ENCODE data around the gene SCAMP3. TPM values are rescaled to one million over a fixed set of nuclear protein-coding genes. Genes with fewer than 3 reads are reported as not detected.

SCAMP3 gene
- total RNA-seq: 10 to 100 TPM; 50.3 to 65.2 (median 54.9) TPM
- polyA plus RNA-seq: 59.3 TPM
- long read RNA-seq, donor 1, transcript SCAMP3-202 (8 exons, 1,537 nt): minor isoform, 17 of 123 reads
- long read RNA-seq, donor 1, transcript SCAMP3-201 (9 exons, 1,446 nt): major isoform, 75 of 123 reads
- long read RNA-seq, donor 1, partial matches to known transcripts: 9 of 123 reads
- long read RNA-seq, donor 1, other reads (novel, unspliced or antisense): 21 of 123 reads
- long read RNA-seq, donor 2, transcript SCAMP3-201 (9 exons, 1,446 nt): major isoform, 42 of 57 reads
- long read RNA-seq, donor 2, partial matches to known transcripts: 3 of 57 reads
- long read RNA-seq, donor 2, other reads (novel, unspliced or antisense): 8 of 57 reads
- long read RNA-seq, donor 3, transcript SCAMP3-202 (8 exons, 1,537 nt): minor isoform, 16 of 203 reads
- long read RNA-seq, donor 3, transcript SCAMP3-201 (9 exons, 1,446 nt): major isoform, 130 of 203 reads
- long read RNA-seq, donor 3, partial matches to known transcripts: 36 of 203 reads
- long read RNA-seq, donor 3, other reads (novel, unspliced or antisense): 19 of 203 reads
- long read RNA-seq, donor 4, transcript SCAMP3-202 (8 exons, 1,537 nt): minor isoform, 6 of 46 reads
- long read RNA-seq, donor 4, transcript SCAMP3-201 (9 exons, 1,446 nt): major isoform, 33 of 46 reads
- long read RNA-seq, donor 4, partial matches to known transcripts: 2 of 46 reads
- long read RNA-seq, donor 4, other reads (novel, unspliced or antisense): 4 of 46 reads

GRCh38 chr1:155261852-155262673 lies at the start of gene SCAMP3:
TSS of gene SCAMP3 (minus strand) at chr1:155262360. CDS start at chr1:155262151, 209 bp downstream.
- no peaks in the 10 kb centered on the region for H3K27me3 ChIP-seq (ENCODE audit: control insufficient read depth, insufficient read depth)
- no peaks in the 10 kb centered on the region for H3K9me3 ChIP-seq (ENCODE audit: control insufficient read depth, low read length)
- H3K27ac ChIP-seq (ENCODE audit: low read length): peak within 1 kb of the TSS; percentile 69
- DNase-seq: peak; percentile 95 to 97 (median 96)
- under 1% methylated on average over 47 of the region's 47 CpGs for WGBS
- ATAC-seq: peak; percentile 98
- peak within 1 kb of the TSS; percentile 76 for H3K4me3 ChIP-seq (ENCODE audit: low read length)
- H3K4me1 ChIP-seq (ENCODE audit: control insufficient read depth, insufficient read depth, low read length): peaks cover 7% of the 10 kb centered on the region
- intact Hi-C loops (cut with DNase I): loop anchor here in 1 of 4 donors (10.0 kb wide), 1 partner anchor 253 kb away; no protein-coding TSS in a partner anchor

DNA sequence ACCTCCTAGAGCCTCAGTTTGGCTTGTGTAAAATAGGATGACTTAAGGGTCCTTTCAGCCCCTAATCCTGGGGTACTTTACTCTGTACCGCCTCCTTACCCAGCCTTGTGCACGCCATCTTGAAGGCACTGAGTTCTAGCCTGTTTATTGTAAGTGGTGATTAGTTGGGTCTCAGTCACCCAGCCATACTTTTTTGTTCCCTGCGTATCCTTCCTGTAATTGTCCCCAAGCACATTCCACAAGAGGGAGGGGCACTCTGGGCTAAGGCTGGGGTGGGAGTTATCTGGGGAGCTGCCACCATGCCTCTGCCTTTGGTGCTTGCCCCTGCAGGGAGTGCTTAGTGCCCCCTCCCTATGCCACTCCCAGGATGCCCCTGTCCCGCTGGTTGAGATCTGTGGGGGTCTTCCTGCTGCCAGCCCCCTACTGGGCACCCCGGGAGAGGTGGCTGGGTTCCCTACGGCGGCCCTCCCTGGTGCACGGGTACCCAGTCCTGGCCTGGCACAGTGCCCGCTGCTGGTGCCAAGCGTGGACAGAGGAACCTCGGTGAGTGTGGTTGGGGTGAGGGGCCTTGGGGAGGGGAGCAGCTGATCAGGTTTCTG lies 47.4 kb upstream of the SCAMP3 start:
- 17% methylated on average over 11 of the region's 11 CpGs for WGBS
- peak; percentile 53 to 82 (median 80) for DNase-seq
- Histone ChIP-seq H3K9me3 (ENCODE audit: control insufficient read depth, low read length) (no peaks in the 10 kb centered on the region), H3K4me3 (ENCODE audit: low read length) (peak overlapping the region; percentile 69), H3K27me3 (ENCODE audit: control insufficient read depth, insufficient read depth) (no peaks in the 10 kb centered on the region), H3K27ac (ENCODE audit: low read length) (peak overlapping the region; percentile 94), H3K4me1 (ENCODE audit: control insufficient read depth, insufficient read depth, low read length) (no peaks in the 10 kb centered on the region)
- intact Hi-C loops (cut with DNase I): no loop called here
- peak; percentile 19 to 55 for ATAC-seq

DNA sequence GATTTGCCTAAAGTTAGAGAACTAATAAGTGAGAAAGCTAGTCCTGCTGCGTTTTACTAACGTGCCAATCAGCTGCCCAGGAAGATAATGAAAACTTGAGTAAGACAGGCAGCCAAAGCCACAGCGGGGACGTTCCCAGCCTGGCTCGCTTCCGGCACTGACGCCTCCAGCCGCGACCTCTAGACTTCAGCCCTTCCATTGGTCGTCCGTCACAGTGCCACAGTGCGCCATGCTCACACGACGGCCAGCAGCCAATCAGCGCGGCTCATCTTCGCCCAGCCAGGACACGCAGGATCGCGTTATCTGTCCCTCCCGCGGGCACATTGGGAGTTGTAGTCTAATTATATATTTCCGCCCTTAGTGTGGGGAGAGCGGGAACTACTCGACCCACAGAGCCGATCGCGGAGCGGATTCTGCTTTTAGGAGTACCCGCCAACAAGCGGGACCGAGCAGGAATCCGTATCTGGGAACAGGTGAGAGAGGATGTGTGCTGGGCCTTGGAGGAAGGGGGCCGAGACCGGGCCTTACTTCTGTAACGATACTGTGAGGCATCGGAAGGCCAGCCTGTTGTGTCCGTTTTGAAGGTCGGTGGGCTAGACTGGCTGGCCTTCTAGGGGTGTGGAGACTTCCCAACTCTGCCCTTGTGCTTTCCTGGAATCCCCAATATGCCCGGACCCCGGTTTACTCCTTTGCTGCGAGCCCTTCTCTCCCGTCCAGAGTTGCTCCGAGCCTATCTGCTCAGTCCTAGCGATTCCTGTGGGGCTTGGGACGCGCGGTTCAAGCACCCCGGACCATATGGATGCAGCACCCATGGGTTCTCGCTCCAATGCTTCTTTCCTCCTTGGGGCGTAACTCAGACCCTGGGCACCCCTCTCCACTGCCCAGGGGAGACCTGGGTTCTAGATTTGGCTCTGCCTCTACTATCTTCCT lies 46.6 kb upstream of the SCAMP3 start, which contains the start of gene FDPS:
Gene FDPS, plus strand, starts transcription at position 374 of the 930 bp plus-strand sequence. CDS start 924 bp downstream, outside the sequence.
- peak within 1 kb of the TSS; percentile 69 for H3K4me3 ChIP-seq (ENCODE audit: low read length)
- no peaks in the 10 kb centered on the region for H3K27me3 ChIP-seq (ENCODE audit: control insufficient read depth, insufficient read depth)
- intact Hi-C loops (cut with DNase I): no loop called here
- H3K9me3 ChIP-seq (ENCODE audit: control insufficient read depth, low read length): no peaks in the 10 kb centered on the region
- peak within 1 kb of the TSS; percentile 94 for H3K27ac ChIP-seq (ENCODE audit: low read length)
- ATAC-seq (peak; percentile 99), DNase-seq (peak; percentile 99)
- H3K4me1 ChIP-seq (ENCODE audit: control insufficient read depth, insufficient read depth, low read length): no peaks in the 10 kb centered on the region
- WGBS: under 1% methylated on average over 51 of the region's 51 CpGs

DNA sequence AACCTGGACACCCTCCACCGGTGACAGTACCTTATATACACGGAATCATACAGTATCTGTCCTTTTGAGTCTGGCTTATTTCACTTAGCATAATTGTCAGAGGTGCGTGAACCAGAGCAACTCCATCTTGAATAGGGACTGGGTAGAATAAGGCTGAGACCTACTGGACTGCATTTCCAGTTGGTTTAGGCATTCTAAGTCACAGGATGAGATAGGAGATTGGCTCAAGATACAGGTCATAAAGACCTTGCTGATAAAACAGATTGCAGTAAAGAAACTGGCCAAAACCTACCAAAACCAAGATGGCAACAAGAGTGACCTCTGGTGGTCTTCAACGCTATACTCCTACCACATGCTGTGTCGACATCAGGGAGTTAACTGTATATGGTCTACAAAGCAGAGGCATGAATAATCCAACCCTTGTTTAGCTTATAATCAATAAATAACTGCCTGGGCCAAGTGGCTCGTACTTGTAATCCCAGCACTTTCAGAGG lies 45.1 kb upstream of the SCAMP3 start:
- Histone ChIP-seq H3K27ac (ENCODE audit: low read length) (no peak overlapping the region), H3K27me3 (ENCODE audit: control insufficient read depth, insufficient read depth) (no peaks in the 10 kb centered on the region)
- intact Hi-C loops (cut with DNase I): no loop called here

DNA sequence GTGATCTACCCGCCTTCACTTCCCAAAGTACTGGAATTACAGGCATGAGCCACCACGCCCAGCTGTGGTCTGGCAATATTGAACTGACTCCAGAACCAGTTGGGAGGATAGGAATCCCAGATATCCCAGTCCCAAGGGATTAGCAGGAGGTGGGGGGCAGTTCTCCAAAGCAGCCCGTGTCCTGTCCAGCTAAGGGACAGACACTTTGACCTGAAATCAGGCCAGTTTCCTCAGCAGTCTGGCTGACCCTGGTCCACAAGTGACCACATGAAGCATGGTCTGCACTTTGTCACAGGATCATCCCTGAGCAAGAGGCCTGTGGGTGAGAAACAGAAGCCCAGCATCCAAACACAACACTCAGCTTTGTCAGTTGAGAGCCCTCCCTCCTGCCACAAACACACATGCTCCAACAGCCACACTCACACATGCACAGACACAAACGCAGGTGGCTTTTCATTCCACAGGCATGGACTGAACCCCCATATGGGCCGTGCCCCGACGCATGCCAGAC lies 43.8 kb upstream of the SCAMP3 start:
- no peaks in the 10 kb centered on the region for H3K4me1 ChIP-seq (ENCODE audit: control insufficient read depth, insufficient read depth, low read length)
- H3K27ac ChIP-seq (ENCODE audit: low read length): no peak overlapping the region
- 69% methylated on average over 7 of the region's 7 CpGs for WGBS
- no peaks in the 10 kb centered on the region for H3K9me3 ChIP-seq (ENCODE audit: control insufficient read depth, low read length)
- ATAC-seq (no peak), DNase-seq (no peak)
- intact Hi-C loops (cut with DNase I): no loop called here
- H3K27me3 ChIP-seq (ENCODE audit: control insufficient read depth, insufficient read depth): no peaks in the 10 kb centered on the region
- no peak overlapping the region for H3K4me3 ChIP-seq (ENCODE audit: low read length)

More for the DNA sequence above, 45.1 kb upstream of the SCAMP3 start:
- Histone ChIP-seq H3K9me3 (ENCODE audit: control insufficient read depth, low read length) (no peaks in the 10 kb centered on the region), H3K4me3 (ENCODE audit: low read length) (no peak overlapping the region), H3K4me1 (ENCODE audit: control insufficient read depth, insufficient read depth, low read length) (no peaks in the 10 kb centered on the region)
- ATAC-seq (no peak), DNase-seq (no peak)
- WGBS: 44% methylated on average over 6 of the region's 6 CpGs

DNA sequence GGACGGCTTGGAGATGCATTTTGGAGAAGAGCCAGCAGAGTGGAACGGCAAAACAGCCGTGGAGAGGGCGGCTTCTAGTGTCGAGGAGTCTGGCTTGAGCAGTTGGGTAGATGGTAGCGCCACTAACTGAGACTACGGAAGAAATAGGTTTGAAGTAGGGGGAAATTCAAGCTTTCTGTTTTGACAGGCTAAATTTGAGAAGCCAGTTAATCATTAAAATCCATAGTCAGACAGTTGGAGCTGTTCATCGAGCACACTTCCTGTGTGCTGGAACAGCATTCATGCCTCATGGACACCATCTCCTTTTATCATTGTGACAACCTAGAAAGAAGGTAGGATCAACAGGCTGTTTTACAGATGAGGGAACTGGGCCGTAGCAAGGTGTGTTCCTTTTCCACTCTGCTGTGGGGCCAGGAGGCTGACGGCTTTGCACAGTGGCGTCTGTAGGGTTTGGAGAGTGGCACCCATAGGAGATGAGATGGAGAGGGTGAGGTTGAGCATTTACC lies 42.5 kb upstream of the SCAMP3 start:
- Histone ChIP-seq H3K27ac (ENCODE audit: low read length) (no peak overlapping the region), H3K9me3 (ENCODE audit: control insufficient read depth, low read length) (no peaks in the 10 kb centered on the region), H3K27me3 (ENCODE audit: control insufficient read depth, insufficient read depth) (no peaks in the 10 kb centered on the region), H3K4me1 (ENCODE audit: control insufficient read depth, insufficient read depth, low read length) (no peaks in the 10 kb centered on the region), H3K4me3 (ENCODE audit: low read length) (no peak overlapping the region)
- intact Hi-C loops (cut with DNase I): no loop called here
- ATAC-seq (no peak), DNase-seq (no peak)
- WGBS: 77% methylated on average over 11 of the region's 11 CpGs

DNA sequence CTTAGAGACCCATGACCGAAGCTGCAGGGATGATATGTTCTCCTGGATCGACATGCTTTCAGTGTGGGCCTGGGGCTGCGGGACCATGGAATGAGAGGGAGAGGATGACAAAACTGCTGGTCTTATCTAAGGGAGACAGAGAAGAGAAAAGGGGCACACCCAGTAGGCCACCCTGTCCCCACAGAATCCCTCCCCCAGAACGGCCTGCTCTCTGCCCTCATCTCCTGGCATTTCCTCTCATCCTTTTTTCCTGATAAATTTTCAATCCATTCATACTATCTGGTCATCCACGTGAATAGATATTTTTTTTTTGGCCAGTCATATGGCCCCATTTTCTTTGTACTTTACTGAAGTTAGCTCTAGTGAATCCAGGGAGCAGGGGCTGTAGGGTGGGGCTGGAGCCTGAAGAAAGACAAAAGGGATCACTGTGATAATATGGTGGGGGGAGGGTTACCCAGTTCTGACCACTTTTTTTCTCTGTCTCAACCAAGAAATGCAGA lies 39.2 kb upstream of the SCAMP3 start, which contains the start of gene PKLR:
Gene PKLR, minus strand, starts transcription at position 97 of the 500 bp plus-strand sequence. Its CDS starts 43 bp downstream, at position 54.
- no peak for ATAC-seq
- H3K4me1 ChIP-seq (ENCODE audit: control insufficient read depth, insufficient read depth, low read length): no peaks in the 10 kb centered on the region
- intact Hi-C loops (cut with DNase I): no loop called here
- H3K27ac ChIP-seq (ENCODE audit: low read length): no peak within 1 kb of the TSS
- 80% methylated on average over 5 of the region's 5 CpGs for WGBS
- no peak for DNase-seq
- H3K4me3 ChIP-seq (ENCODE audit: low read length): no peak within 1 kb of the TSS
- no peaks in the 10 kb centered on the region for H3K9me3 ChIP-seq (ENCODE audit: control insufficient read depth, low read length)
- H3K27me3 ChIP-seq (ENCODE audit: control insufficient read depth, insufficient read depth): no peaks in the 10 kb centered on the region

DNA sequence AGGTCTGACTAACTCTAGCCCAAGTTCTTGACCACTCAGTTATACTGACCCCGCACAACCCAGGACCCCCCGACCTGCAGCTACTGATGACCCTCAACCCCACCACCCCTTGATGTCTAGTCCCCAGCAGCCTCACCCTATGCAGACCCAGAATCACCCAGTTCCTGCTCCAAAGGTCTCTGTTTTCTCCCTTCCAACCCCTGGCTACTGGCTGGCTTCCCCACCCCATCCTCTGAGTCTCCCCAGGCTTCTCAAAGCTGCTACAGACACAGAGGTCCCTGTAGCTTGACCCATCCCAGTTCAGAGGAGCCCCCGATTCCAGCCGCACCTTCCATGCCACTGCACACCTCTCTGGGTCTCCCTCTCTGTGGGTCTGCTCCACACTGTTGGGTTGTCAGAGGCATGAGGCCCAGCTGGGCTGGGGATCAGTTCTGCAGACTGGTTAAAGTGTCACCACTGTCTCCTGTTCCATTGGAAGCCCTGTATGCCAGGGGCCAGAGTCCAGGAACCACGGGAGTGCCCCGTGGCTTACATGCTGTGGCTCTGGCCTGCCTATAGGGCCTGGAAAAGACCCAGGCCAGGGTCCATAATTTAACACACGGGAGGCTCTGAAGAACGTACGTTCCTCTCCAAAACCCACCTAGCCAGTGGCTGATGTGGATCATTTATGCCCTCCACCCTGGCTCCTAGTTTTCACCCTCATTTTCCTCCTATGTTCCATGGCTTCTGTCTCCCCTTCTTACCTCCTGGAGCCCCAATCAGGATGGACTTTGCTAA lies 38.6 kb upstream of the SCAMP3 start:
- WGBS: 89% methylated on average over 9 of the region's 9 CpGs
- no peak for ATAC-seq
- no peak overlapping the region for H3K4me3 ChIP-seq (ENCODE audit: low read length)
- no peaks in the 10 kb centered on the region for H3K4me1 ChIP-seq (ENCODE audit: control insufficient read depth, insufficient read depth, low read length)
- no peaks in the 10 kb centered on the region for H3K9me3 ChIP-seq (ENCODE audit: control insufficient read depth, low read length)
- no peak overlapping the region for H3K27ac ChIP-seq (ENCODE audit: low read length)
- DNase-seq: no peak
- intact Hi-C loops (cut with DNase I): no loop called here
- H3K27me3 ChIP-seq (ENCODE audit: control insufficient read depth, insufficient read depth): no peaks in the 10 kb centered on the region
